ENCODE data around the gene RAPGEF4.

The RAPGEF4 gene

GRCh38 chr2:172904236-172904635 is 168.6 kb downstream of the RAPGEF4 start:
- H3K4me2 ChIP-seq: peak overlapping the region in 7 of 11 experiments; percentile 25 to 93 (median 84); a peak in 8 of 22 replicates
- H3K9me3 ChIP-seq (replicated peaks in 1 of 11): peaks cover 0 to 4% (median 0%) of the 10 kb centered on the region in 11 experiments; a peak in 2 of 22 replicates
- H3K27me3 ChIP-seq: no peaks in the 10 kb centered on the region
- H3K36me3 ChIP-seq: no peaks in the 10 kb centered on the region
- no peak overlapping the region for H3K27ac ChIP-seq
- H3K4me1 ChIP-seq: peaks cover 5 to 47% (median 29%) of the 10 kb centered on the region in 10 experiments; a peak in 18 of 20 replicates
- H3K4me3 ChIP-seq: no peak overlapping the region
- H3K9ac ChIP-seq: no peak overlapping the region
- H4K20me1 ChIP-seq: no peaks in the 10 kb centered on the region
- no peak for TF ChIP-seq Cebpa-rat (IDR thresholded peaks at IDR 0.05)

GRCh38 chr2:172905937-172906811 is 170.5 kb downstream of the RAPGEF4 start:
- no peak for TF ChIP-seq Cebpa-rat (IDR thresholded peaks at IDR 0.05)
- Histone ChIP-seq H3K27me3 (no peaks in the 10 kb centered on the region), H3K4me1 (peaks cover 5 to 47% (median 29%) of the 10 kb centered on the region in 10 experiments; a peak in 18 of 20 replicates), H3K9me3 (replicated peaks in 1 of 11) (peaks cover 0 to 5% (median 0%) of the 10 kb centered on the region in 11 experiments; a peak in 2 of 22 replicates), H4K20me1 (no peaks in the 10 kb centered on the region), H3K4me3 (peak overlapping the region in 1 of 10 experiments; percentile 37; a peak in 1 of 20 replicates), H3K4me2 (peak overlapping the region in 10 of 11 experiments; percentile 13 to 93 (median 82); a peak in 19 of 22 replicates), H3K36me3 (no peaks in the 10 kb centered on the region), H3K27ac (0 out of 22 replicates have a peak overlapping the region, but pooled peaks of 1 of the 11 experiments have one; percentile 14), H3K9ac (0 out of 22 replicates have a peak overlapping the region, but pooled peaks of 1 of the 11 experiments have one; percentile 3)

- H3K9ac ChIP-seq: no peak overlapping the region
- peaks cover 0 to 5% (median 0%) of the 10 kb centered on the region in 11 experiments; a peak in 2 of 22 replicates for H3K9me3 ChIP-seq (replicated peaks in 1 of 11)
- H3K27me3 ChIP-seq: no peaks in the 10 kb centered on the region
- no peak overlapping the region for H3K4me3 ChIP-seq
- H3K36me3 ChIP-seq: no peaks in the 10 kb centered on the region
- peaks cover 5 to 56% (median 29%) of the 10 kb centered on the region in 10 experiments; a peak in 18 of 20 replicates for H3K4me1 ChIP-seq
- TF ChIP-seq Cebpa-rat (IDR thresholded peaks at IDR 0.05): no peak
- no peak overlapping the region for H3K27ac ChIP-seq
- no peaks in the 10 kb centered on the region for H4K20me1 ChIP-seq
- H3K4me2 ChIP-seq: peak overlapping the region in 2 of 11 experiments; percentile 14 to 17; a peak in 1 of 22 replicates
Measured at GRCh38 chr2:172908275-172908674, 172.6 kb downstream of the RAPGEF4 start.

- Histone ChIP-seq H3K4me3 (no peak overlapping the region), H3K4me1 (peaks cover 5 to 55% (median 28%) of the 10 kb centered on the region in 10 experiments; a peak in 18 of 20 replicates)
- TF ChIP-seq Cebpa-rat (IDR thresholded peaks at IDR 0.05): no peak
Measured at GRCh38 chr2:172909454-172909853, 173.8 kb downstream of the RAPGEF4 start.

GRCh38 chr2:172912266-172912665 is 176.6 kb downstream of the RAPGEF4 start:
- H3K27me3 ChIP-seq: no peaks in the 10 kb centered on the region
- peak overlapping the region in 1 of 11 experiments; percentile 3; a peak in 2 of 22 replicates for H3K4me2 ChIP-seq
- H3K36me3 ChIP-seq: no peaks in the 10 kb centered on the region
- peaks cover 0 to 5% (median 0%) of the 10 kb centered on the region in 11 experiments; a peak in 2 of 22 replicates for H3K9me3 ChIP-seq (replicated peaks in 1 of 11)
- no peak overlapping the region for H3K9ac ChIP-seq
- H3K27ac ChIP-seq: no peak overlapping the region
- H4K20me1 ChIP-seq: no peaks in the 10 kb centered on the region
- H3K4me3 ChIP-seq: no peak overlapping the region
- H3K4me1 ChIP-seq: peaks cover 0 to 41% (median 11%) of the 10 kb centered on the region in 10 experiments; a peak in 11 of 20 replicates
- no peak for TF ChIP-seq Cebpa-rat (IDR thresholded peaks at IDR 0.05)

More at GRCh38 chr2:172909454-172909853, 173.8 kb downstream of the RAPGEF4 start:
- H3K9ac ChIP-seq: no peak overlapping the region
- no peak overlapping the region for H3K27ac ChIP-seq
- no peaks in the 10 kb centered on the region for H3K36me3 ChIP-seq
- H4K20me1 ChIP-seq: no peaks in the 10 kb centered on the region
- no peaks in the 10 kb centered on the region for H3K27me3 ChIP-seq
- H3K9me3 ChIP-seq (replicated peaks in 1 of 11): peaks cover 0 to 5% (median 0%) of the 10 kb centered on the region in 11 experiments; a peak in 2 of 22 replicates
- no peak overlapping the region for H3K4me2 ChIP-seq

GRCh38 chr2:172914341-172915008 is 178.8 kb downstream of the RAPGEF4 start:
- Histone ChIP-seq H3K4me2 (no peak overlapping the region), H3K27me3 (no peaks in the 10 kb centered on the region), H3K36me3 (no peaks in the 10 kb centered on the region), H3K27ac (no peak overlapping the region), H3K9ac (no peak overlapping the region), H3K4me1 (peaks cover 7 to 46% (median 32%) of the 10 kb centered on the region in 10 experiments; a peak in 17 of 20 replicates), H3K9me3 (replicated peaks in 1 of 11) (peaks cover 0 to 1% (median 0%) of the 10 kb centered on the region in 11 experiments; a peak in 1 of 22 replicates), H4K20me1 (no peaks in the 10 kb centered on the region), H3K4me3 (no peak overlapping the region)
- no peak for TF ChIP-seq Cebpa-rat (IDR thresholded peaks at IDR 0.05)

GRCh38 chr2:172917716-172918115 is 182.1 kb downstream of the RAPGEF4 start:
- Histone ChIP-seq H3K9me3 (replicated peaks in 1 of 11) (no peaks in the 10 kb centered on the region), H3K4me3 (no peak overlapping the region), H4K20me1 (no peaks in the 10 kb centered on the region), H3K27ac (no peak overlapping the region), H3K27me3 (no peaks in the 10 kb centered on the region), H3K36me3 (no peaks in the 10 kb centered on the region), H3K4me1 (peaks cover 7 to 45% (median 37%) of the 10 kb centered on the region in 10 experiments; a peak in 17 of 20 replicates), H3K9ac (no peak overlapping the region), H3K4me2 (peak overlapping the region in 8 of 11 experiments; percentile 52 to 87 (median 70); a peak in 13 of 22 replicates)
- TF ChIP-seq Cebpa-rat (IDR thresholded peaks at IDR 0.05): no peak

GRCh38 chr2:172919732-172920131 is 184.1 kb downstream of the RAPGEF4 start:
- Histone ChIP-seq H3K4me3 (no peak overlapping the region), H3K27ac (no peak overlapping the region), H3K36me3 (no peaks in the 10 kb centered on the region), H3K4me2 (peak overlapping the region in 8 of 11 experiments; percentile 52 to 87 (median 70); a peak in 15 of 22 replicates), H3K4me1 (peaks cover 10 to 45% (median 37%) of the 10 kb centered on the region in 10 experiments; a peak in 17 of 20 replicates), H3K27me3 (no peaks in the 10 kb centered on the region), H4K20me1 (no peaks in the 10 kb centered on the region), H3K9ac (no peak overlapping the region), H3K9me3 (replicated peaks in 1 of 11) (no peaks in the 10 kb centered on the region)
- TF ChIP-seq Cebpa-rat (IDR thresholded peaks at IDR 0.05): no peak

Data from BLaER1 treated with 17β-estradiol and CSF1 and Interleukin-3, amounts not matched to agents 10 nM and 100 nM (cell line).